Upper lobe of left lung (tissue), 4 donors: ENCODE measurements around the gene CYP4F2.

Experiments used
- POLR2A ChIP-seq, 4 donors: fragments of 450-650 bp; IDR thresholded peaks; one replicate each; pipeline ENCODE4 v1.5.1; 2016 to 2017; ENCODE audit warnings: antibody characterized with exemption in 4 of 4, mild to moderate bottlenecking in 2 of 4
- POLR2AphosphoS5 ChIP-seq, 2 donors: sonication (generic); formaldehyde crosslinking; IDR thresholded peaks; one replicate each; pipeline ENCODE4 v1.5.1; 2017; ENCODE audit warnings: antibody characterized with exemption in 2 of 2
- TF ChIP-seq, protein P1 (sequence below), 6 experiments: fragments of 450-650 bp in 4 of 6; fragments of 200-600 bp in 2 of 6; sonication (generic) in 2 of 6; IDR thresholded peaks; one replicate each; pipeline ENCODE4 v1.5.1; 2016 to 2019; ENCODE audit warnings: antibody characterized with exemption in 6 of 6

DNA sequence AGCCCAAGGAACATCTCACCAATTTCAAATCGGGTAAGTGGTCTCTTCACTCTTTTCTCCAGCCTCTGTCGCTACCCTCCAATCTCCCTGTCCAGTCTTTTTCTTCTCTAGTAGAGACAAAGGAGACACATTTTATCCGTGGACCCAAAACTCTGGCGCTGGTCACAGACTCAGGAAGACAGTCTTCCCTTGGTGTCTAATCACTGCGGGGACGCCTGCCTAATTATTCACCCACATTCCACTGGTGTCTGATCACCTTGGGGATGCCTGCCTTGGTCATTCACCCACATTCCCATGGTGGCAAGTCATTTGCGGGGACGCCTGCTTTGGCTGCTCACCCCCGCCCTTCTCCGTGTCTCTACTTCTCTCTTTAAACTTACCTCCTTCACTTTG lies 68.6 kb downstream of the CYP4F2 start:
- TF ChIP-seq POLR2A (IDR thresholded peaks at IDR 0.05) (no peak), POLR2AphosphoS5 (IDR thresholded peaks at IDR 0.05) (no peak)
- TF ChIP-seq, protein P1, sequence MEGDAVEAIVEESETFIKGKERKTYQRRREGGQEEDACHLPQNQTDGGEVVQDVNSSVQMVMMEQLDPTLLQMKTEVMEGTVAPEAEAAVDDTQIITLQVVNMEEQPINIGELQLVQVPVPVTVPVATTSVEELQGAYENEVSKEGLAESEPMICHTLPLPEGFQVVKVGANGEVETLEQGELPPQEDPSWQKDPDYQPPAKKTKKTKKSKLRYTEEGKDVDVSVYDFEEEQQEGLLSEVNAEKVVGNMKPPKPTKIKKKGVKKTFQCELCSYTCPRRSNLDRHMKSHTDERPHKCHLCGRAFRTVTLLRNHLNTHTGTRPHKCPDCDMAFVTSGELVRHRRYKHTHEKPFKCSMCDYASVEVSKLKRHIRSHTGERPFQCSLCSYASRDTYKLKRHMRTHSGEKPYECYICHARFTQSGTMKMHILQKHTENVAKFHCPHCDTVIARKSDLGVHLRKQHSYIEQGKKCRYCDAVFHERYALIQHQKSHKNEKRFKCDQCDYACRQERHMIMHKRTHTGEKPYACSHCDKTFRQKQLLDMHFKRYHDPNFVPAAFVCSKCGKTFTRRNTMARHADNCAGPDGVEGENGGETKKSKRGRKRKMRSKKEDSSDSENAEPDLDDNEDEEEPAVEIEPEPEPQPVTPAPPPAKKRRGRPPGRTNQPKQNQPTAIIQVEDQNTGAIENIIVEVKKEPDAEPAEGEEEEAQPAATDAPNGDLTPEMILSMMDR (IDR thresholded peaks at IDR 0.05) = no peak
